8988T (cell line): ENCODE data around the gene PCARE.
"Not testable (repeated sequence)": the region's sequence is repeated elsewhere in the genome, so short reads cannot be mapped to it uniquely, and the experiment has no call there.

Experiments
- DNase-seq: peaks from one replicate; pipeline ENCODE4 v3.0.0; 2011

PCARE gene

GRCh38 chr2:29090311-29090710 lies 16.0 kb upstream of the PCARE start:
- not testable (repeated sequence) for DNase-seq

GRCh38 chr2:29084554-29084953 lies 10.2 kb upstream of the PCARE start:
- DNase-seq: no peak

- no peak for DNase-seq
Observed at GRCh38 chr2:29082804-29083495, 8.6 kb upstream of the PCARE start.

GRCh38 chr2:29080886-29081743 lies 6.8 kb upstream of the PCARE start:
- DNase-seq: no peak

GRCh38 chr2:29079887-29080286 lies 5.6 kb upstream of the PCARE start:
- DNase-seq: no peak

- no peak for DNase-seq
Observed at GRCh38 chr2:29075894-29076705, 1.8 kb upstream of the PCARE start.

GRCh38 chr2:29073933-29074332 lies 390 bp downstream of the PCARE start:
- DNase-seq: no peak

- no peak for DNase-seq
Observed at GRCh38 chr2:29072971-29073725, 1.2 kb downstream of the PCARE start.

GRCh38 chr2:29072251-29072650 lies 2.1 kb downstream of the PCARE start:
- DNase-seq: no peak

- no peak for DNase-seq
Observed at GRCh38 chr2:29071032-29071975, 3.0 kb downstream of the PCARE start.

GRCh38 chr2:29070526-29070925 lies 3.8 kb downstream of the PCARE start:
- DNase-seq: no peak

GRCh38 chr2:29068513-29068912 lies 5.8 kb downstream of the PCARE start:
- DNase-seq: no peak

GRCh38 chr2:29066997-29067605 lies 7.2 kb downstream of the PCARE start:
- DNase-seq: no peak

GRCh38 chr2:29066271-29066860 lies 8.0 kb downstream of the PCARE start:
- DNase-seq: no peak

- no peak for DNase-seq
Observed at GRCh38 chr2:29065068-29065811, 9.1 kb downstream of the PCARE start.

- DNase-seq: no peak
Observed at GRCh38 chr2:29064746-29065067, 9.6 kb downstream of the PCARE start.

- DNase-seq: no peak
Observed at GRCh38 chr2:29064346-29064715, 10.0 kb downstream of the PCARE start.

GRCh38 chr2:29063646-29064345 lies 10.5 kb downstream of the PCARE start:
- no peak for DNase-seq

- DNase-seq: no peak
Observed at GRCh38 chr2:29063056-29063455, 11.3 kb downstream of the PCARE start.
